A549 (cell line): ENCODE results near the gene CYP1A1. TPM values are rescaled to one million over a fixed set of nuclear protein-coding genes. Genes with fewer than 3 reads are reported as not detected.
A peak's percentile ranks its signal among the peaks of the same experiment; 100 is the strongest.

Experiments used
- ATAC-seq, 2 experiments: fragments of 200-7000 bp in 1 of 2; fragments of >200 bp in 1 of 2; cut with Nextera tagmentation in 1 of 2; cut with Tn5 transposase in 1 of 2; 3 replicates each; pipeline versions ENCODE4 v1.8.0 to v1.9.1; 2018 to 2020; ENCODE audit warnings: mild to moderate bottlenecking in 1 of 2, moderate library complexity in 1 of 2
- CTCF ChIA-PET: fragments of 300-600 bp; sonication (Branson Sonifier 250); formaldehyde crosslinking; extraction: SDS; loops from one replicate; lab custom pipeline; 2021; ENCODE audit warnings: antibody characterized with exemption, inconsistent platforms; lab: Yijun Ruan, JAX
- POLR2A ChIA-PET: fragments of 350-600 bp; formaldehyde crosslinking; extraction: SDS; loops from one replicate; lab custom pipeline; 2021; ENCODE audit warnings: antibody characterized with exemption, inconsistent platforms; lab: Yijun Ruan, JAX
- DNase-seq, 2 experiments: peaks; one replicate each; pipeline versions ENCODE4 v3.0.0 to v3.0.0-alpha.2; 2011 to 2016; ENCODE audit warnings: low read depth in 1 of 2, low spot score in 1 of 2
- FAIRE-seq: peaks from 2 replicates; lab custom pipeline; 2011; peaks lifted over from hg19 to GRCh38; lab: Jason Lieb, UNC
- H3K27ac ChIP-seq, 2 experiments: fragments of >200 bp; sonication (Bioruptor Twin); formaldehyde crosslinking; 3 replicates each; pipeline ENCODE4 v1.5.1; 2016 to 2017
- H3K4me1 ChIP-seq: fragments of >200 bp; sonication (Bioruptor Twin); formaldehyde crosslinking; 3 replicates; pipeline ENCODE4 v1.6.1; 2016
- H3K4me2 ChIP-seq: fragments of >200 bp; sonication (Bioruptor Twin); formaldehyde crosslinking; 3 replicates; pipeline ENCODE4 v1.6.1; 2016
- H3K4me3 ChIP-seq: fragments of >200 bp; sonication (Bioruptor Twin); formaldehyde crosslinking; 3 replicates; pipeline ENCODE4 v1.5.1; 2016
- H3K9me3 ChIP-seq: fragments of >200 bp; sonication (Bioruptor Twin); formaldehyde crosslinking; 3 replicates; pipeline ENCODE4 v1.6.1; 2016
- CBX2 ChIP-seq: fragments of 200-600 bp; sonication (generic); IDR thresholded peaks from 2 replicates; pipeline ENCODE4 v1.6.1; 2016; ENCODE audit warnings: low read depth, mild to moderate bottlenecking, borderline replicate concordance
- CBX8 ChIP-seq: fragments of 200-600 bp; sonication (generic); IDR thresholded peaks from 2 replicates; pipeline ENCODE4 v1.6.1; 2016
- CHD4 ChIP-seq: fragments of 200-600 bp; sonication (generic); IDR thresholded peaks from 2 replicates; pipeline ENCODE4 v1.6.1; 2016; ENCODE audit warnings: antibody characterized with exemption, mild to moderate bottlenecking, borderline replicate concordance
- EHF ChIP-seq: fragments of 250-450 bp; sonication (Bioruptor Pico); IDR thresholded peaks from 2 replicates; pipeline ENCODE4 v1.5.0; 2020; ENCODE audit warnings: mild to moderate bottlenecking
- EHMT2 ChIP-seq: fragments of 200-600 bp; sonication (generic); IDR thresholded peaks from 2 replicates; pipeline ENCODE4 v1.6.1; 2016; ENCODE audit warnings: antibody characterized with exemption, low read depth, mild to moderate bottlenecking, moderate library complexity
- ESRRA ChIP-seq: fragments of 150-350 bp; IDR thresholded peaks from 2 replicates; pipeline ENCODE4 v1.6.1; 2014; ENCODE audit warnings: mild to moderate bottlenecking, low read length, borderline replicate concordance
- GATA3 ChIP-seq: IDR thresholded peaks from 2 replicates; pipeline ENCODE4 v1.6.1; 2012; ENCODE audit warnings: borderline replicate concordance
- HEYL ChIP-seq: fragments of 250-450 bp; sonication (Bioruptor Pico); IDR thresholded peaks from 2 replicates; pipeline ENCODE4 v1.8.0; 2021; ENCODE audit warnings: mild to moderate bottlenecking, moderate library complexity
- HOXB13 ChIP-seq: fragments of 250-450 bp; sonication (Bioruptor Pico); IDR thresholded peaks from 2 replicates; pipeline ENCODE4 v1.5.0; 2020; ENCODE audit warnings: low read depth, mild to moderate bottlenecking, moderate library complexity
- HOXB5 ChIP-seq: fragments of 250-450 bp; sonication (Bioruptor Pico); IDR thresholded peaks from 2 replicates; pipeline ENCODE4 v1.5.0; 2020; ENCODE audit warnings: mild to moderate bottlenecking, moderate library complexity
- JUNB ChIP-seq: fragments of >200 bp; sonication (Bioruptor Twin); formaldehyde crosslinking; IDR thresholded peaks from 2 replicates; pipeline ENCODE4 v1.6.1; 2016
- MAZ ChIP-seq: fragments of 150-350 bp; IDR thresholded peaks from 2 replicates; pipeline ENCODE4 v1.6.1; 2014; ENCODE audit warnings: antibody characterized with exemption, low read depth, low read length, borderline replicate concordance
- PHF8 ChIP-seq: fragments of 200-600 bp; sonication (generic); IDR thresholded peaks from 2 replicates; pipeline ENCODE4 v1.6.1; 2016; ENCODE audit warnings: low read depth, mild to moderate bottlenecking, antibody characterized with exemption, moderate library complexity, borderline replicate concordance
- RAD21 ChIP-seq, 2 experiments: fragments of >200 bp in 1 of 2; sonication (Bioruptor Twin) in 1 of 2; formaldehyde crosslinking in 1 of 2; IDR thresholded peaks in 1 of 2; conservative IDR thresholded peaks in 1 of 2; 2 replicates in 1 of 2; 3 replicates in 1 of 2; pipeline ENCODE4 v1.6.1; 2012 to 2018; ENCODE audit warnings: inconsistent platforms in 1 of 2
- RCOR1 ChIP-seq: fragments of 150-350 bp; IDR thresholded peaks from 2 replicates; pipeline ENCODE4 v1.6.1; 2014; ENCODE audit warnings: antibody characterized with exemption, low read length, low read depth
- SREBF2 ChIP-seq: fragments of 450-650 bp; IDR thresholded peaks from 2 replicates; pipeline ENCODE4 v1.6.1; 2014; ENCODE audit warnings: mild to moderate bottlenecking, moderate library complexity
- TP53 ChIP-seq: fragments of 250-450 bp; sonication (Bioruptor Pico); IDR thresholded peaks from 2 replicates; pipeline ENCODE4 v1.5.0; 2021; ENCODE audit warnings: mild to moderate bottlenecking, moderate library complexity
- ZNF302 ChIP-seq: fragments of 250-450 bp; sonication (Bioruptor Pico); IDR thresholded peaks from 2 replicates; pipeline ENCODE4 v1.9.0; 2021; ENCODE audit warnings: inconsistent platforms, mild to moderate bottlenecking, moderate library complexity
- ZSCAN20 ChIP-seq: fragments of 250-450 bp; sonication (Bioruptor Pico); IDR thresholded peaks from 2 replicates; pipeline ENCODE4 v1.8.0; 2022; ENCODE audit warnings: mild to moderate bottlenecking, moderate library complexity
- WGBS: methylation state at CpG from one replicate; pipeline ENCODE4 v1.1.6; 2017; ENCODE audit errors: missing lambda C conversion rate; 5-methylcytosine and 5-hydroxymethylcytosine counted together
- polyA plus RNA-seq, 4 experiments: library from polyadenylated mRNA; depleted of rRNA in 3 of 4; stranded (reverse); fragments of >200 nt; fragmentation: RNase III in 1 of 4; extraction: RNeasy Plus Mini Kit Qiagen cat#74134 plus additional on column Dnase treatment in 1 of 4; gene quantifications; 2 replicates in 3 of 4; 3 replicates in 1 of 4; pipeline ENCODE4 v1.2.3, GENCODE V29; 2011 to 2017
- TF ChIP-seq, protein P1 (sequence below): fragments of 250-450 bp; sonication (Bioruptor Pico); IDR thresholded peaks from 2 replicates; pipeline ENCODE4 v1.5.0; 2020; ENCODE audit warnings: low read depth, mild to moderate bottlenecking, moderate library complexity
- TF ChIP-seq, protein P2 (sequence below): fragments of >200 bp; sonication (Bioruptor Twin); formaldehyde crosslinking; IDR thresholded peaks from 3 replicates; pipeline ENCODE4 v1.6.1; 2016
- TF ChIP-seq, protein P3 (sequence below): fragments of 200-600 bp; sonication (generic); IDR thresholded peaks from 2 replicates; pipeline ENCODE4 v1.6.1; 2016; ENCODE audit warnings: antibody characterized with exemption, mild to moderate bottlenecking, moderate library complexity

The CYP1A1 gene
- polyA plus RNA-seq, 2 of the 4 experiments (the other 2 are of a cell fraction) = 0.25 to 0.50 TPM

DNA sequence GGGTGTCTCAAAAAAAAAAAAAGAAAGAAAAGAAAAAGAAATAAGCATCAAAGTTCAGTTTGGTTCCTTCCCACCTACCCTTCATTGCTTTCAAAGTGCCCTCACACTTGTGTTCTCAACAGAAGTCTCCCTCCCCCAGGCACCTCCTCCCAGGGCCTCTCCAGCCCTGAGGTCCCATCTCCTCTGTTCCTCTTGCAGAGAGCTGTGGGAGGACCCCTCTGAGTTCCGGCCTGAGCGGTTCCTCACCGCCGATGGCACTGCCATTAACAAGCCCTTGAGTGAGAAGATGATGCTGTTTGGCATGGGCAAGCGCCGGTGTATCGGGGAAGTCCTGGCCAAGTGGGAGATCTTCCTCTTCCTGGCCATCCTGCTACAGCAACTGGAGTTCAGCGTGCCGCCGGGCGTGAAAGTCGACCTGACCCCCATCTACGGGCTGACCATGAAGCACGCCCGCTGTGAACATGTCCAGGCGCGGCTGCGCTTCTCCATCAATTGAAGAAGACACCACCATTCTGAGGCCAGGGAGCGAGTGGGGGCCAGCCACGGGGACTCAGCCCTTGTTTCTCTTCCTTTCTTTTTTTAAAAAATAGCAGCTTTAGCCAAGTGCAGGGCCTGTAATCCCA, 29.4 kb upstream of the CYP1A1 start (continued):
- TF ChIP-seq, protein P1, sequence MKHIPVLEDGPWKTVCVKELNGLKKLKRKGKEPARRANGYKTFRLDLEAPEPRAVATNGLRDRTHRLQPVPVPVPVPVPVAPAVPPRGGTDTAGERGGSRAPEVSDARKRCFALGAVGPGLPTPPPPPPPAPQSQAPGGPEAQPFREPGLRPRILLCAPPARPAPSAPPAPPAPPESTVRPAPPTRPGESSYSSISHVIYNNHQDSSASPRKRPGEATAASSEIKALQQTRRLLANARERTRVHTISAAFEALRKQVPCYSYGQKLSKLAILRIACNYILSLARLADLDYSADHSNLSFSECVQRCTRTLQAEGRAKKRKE = no peak
- no peak for TF ChIP-seq HOXB13 (CRISPR knock-in tag)
- TF ChIP-seq, all 56 proteins: peak for 0

DNA sequence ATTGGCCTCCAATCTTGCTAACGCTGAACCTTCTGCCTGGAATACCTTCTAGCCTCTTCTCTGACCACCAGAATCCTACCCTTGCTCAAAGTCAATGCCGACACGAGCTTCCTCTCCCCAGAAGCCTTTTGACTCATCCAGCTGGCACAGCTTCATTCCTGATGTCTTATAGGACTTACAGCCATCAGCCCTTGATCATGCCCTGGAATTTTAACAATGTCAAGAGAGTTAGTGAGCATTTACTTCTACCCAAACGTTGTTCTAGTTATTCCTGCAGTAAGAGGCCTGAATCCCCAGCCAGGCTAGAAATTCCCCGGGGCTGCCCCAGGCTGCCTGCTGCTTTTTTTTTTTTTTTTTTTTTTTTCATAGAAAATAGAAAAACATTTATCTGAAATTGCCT, 27.2 kb upstream of the CYP1A1 start:
- ChIA-PET CTCF (interaction anchor here (0.5 to 7.8 kb wide), 4 partner anchors 17 to 671 kb away, joined by 3 to 56 read pairs (median 4); no protein-coding TSS in a partner anchor), POLR2A (no interaction called here)
- Histone ChIP-seq H3K4me3 (no peak overlapping the region), H3K9me3 (no peaks in the 10 kb centered on the region), H3K4me1 (no peaks in the 10 kb centered on the region), H3K27ac (no peak overlapping the region), H3K4me2 (no peak overlapping the region)
- DNase-seq = no peak
- TF ChIP-seq, protein P2, sequence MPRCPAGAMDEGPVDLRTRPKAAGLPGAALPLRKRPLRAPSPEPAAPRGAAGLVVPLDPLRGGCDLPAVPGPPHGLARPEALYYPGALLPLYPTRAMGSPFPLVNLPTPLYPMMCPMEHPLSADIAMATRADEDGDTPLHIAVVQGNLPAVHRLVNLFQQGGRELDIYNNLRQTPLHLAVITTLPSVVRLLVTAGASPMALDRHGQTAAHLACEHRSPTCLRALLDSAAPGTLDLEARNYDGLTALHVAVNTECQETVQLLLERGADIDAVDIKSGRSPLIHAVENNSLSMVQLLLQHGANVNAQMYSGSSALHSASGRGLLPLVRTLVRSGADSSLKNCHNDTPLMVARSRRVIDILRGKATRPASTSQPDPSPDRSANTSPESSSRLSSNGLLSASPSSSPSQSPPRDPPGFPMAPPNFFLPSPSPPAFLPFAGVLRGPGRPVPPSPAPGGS = no peak
- TF ChIP-seq CBX2 (no peak), SREBF2 (no peak), HEYL (CRISPR knock-in tag) (no peak), MAZ (no peak), GATA3 (no peak), TP53 (no peak), EHMT2 (no peak), RCOR1 (no peak), PHF8 (no peak), CHD4 (no peak), ZSCAN20 (CRISPR knock-in tag) (no peak)
- ATAC-seq = peak in 1 of 2 experiments; percentile 51; a peak in 3 of 6 replicates
- WGBS = 26% methylated on average over 5 of the region's 5 CpGs
- no peak for FAIRE-seq

DNA sequence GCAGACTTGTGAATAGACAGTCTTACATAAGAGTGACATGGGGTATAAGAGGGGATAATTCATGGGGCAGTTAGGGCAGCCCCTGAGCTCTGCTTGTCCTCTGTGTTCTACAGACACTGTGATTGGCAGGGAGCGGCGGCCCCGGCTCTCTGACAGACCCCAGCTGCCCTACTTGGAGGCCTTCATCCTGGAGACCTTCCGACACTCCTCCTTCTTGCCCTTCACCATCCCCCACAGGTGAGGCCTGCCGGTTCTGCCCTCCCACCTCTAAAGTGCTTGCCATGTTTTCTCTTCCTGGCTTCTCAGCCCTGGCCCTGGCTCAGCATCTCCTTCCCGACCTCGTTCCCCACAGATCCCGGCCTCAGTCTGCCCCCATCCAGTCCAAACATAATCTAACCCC, 26.7 kb upstream of the CYP1A1 start:
- FAIRE-seq (no peak), ATAC-seq (no peak), DNase-seq (no peak)
- WGBS = 63% methylated on average over 8 of the region's 8 CpGs
- ChIA-PET CTCF (interaction anchor here (1.7 to 7.8 kb wide), 3 partner anchors 17 to 121 kb away, joined by 3 to 56 read pairs (median 4); no protein-coding TSS in a partner anchor), POLR2A (no interaction called here)
- H3K27ac ChIP-seq = no peak overlapping the region
- H3K4me1 ChIP-seq = no peaks in the 10 kb centered on the region
- H3K4me3 ChIP-seq = no peak overlapping the region
- H3K4me2 ChIP-seq = no peak overlapping the region
- H3K9me3 ChIP-seq = no peaks in the 10 kb centered on the region
- TF ChIP-seq RAD21 (conservative IDR thresholded peaks at IDR 0.05 in 1 of 2, IDR thresholded peaks at IDR 0.05 in 1 of 2) (no peak), EHF (CRISPR knock-in tag) (no peak), CBX8 (no peak), HOXB5 (CRISPR knock-in tag) (no peak), ESRRA (no peak), JUNB (no peak), ZNF302 (CRISPR knock-in tag) (no peak)
- TF ChIP-seq, protein P2 = no peak
- TF ChIP-seq, protein P3, sequence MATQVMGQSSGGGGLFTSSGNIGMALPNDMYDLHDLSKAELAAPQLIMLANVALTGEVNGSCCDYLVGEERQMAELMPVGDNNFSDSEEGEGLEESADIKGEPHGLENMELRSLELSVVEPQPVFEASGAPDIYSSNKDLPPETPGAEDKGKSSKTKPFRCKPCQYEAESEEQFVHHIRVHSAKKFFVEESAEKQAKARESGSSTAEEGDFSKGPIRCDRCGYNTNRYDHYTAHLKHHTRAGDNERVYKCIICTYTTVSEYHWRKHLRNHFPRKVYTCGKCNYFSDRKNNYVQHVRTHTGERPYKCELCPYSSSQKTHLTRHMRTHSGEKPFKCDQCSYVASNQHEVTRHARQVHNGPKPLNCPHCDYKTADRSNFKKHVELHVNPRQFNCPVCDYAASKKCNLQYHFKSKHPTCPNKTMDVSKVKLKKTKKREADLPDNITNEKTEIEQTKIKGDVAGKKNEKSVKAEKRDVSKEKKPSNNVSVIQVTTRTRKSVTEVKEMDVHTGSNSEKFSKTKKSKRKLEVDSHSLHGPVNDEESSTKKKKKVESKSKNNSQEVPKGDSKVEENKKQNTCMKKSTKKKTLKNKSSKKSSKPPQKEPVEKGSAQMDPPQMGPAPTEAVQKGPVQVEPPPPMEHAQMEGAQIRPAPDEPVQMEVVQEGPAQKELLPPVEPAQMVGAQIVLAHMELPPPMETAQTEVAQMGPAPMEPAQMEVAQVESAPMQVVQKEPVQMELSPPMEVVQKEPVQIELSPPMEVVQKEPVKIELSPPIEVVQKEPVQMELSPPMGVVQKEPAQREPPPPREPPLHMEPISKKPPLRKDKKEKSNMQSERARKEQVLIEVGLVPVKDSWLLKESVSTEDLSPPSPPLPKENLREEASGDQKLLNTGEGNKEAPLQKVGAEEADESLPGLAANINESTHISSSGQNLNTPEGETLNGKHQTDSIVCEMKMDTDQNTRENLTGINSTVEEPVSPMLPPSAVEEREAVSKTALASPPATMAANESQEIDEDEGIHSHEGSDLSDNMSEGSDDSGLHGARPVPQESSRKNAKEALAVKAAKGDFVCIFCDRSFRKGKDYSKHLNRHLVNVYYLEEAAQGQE = no peak
